Esophagus squamous epithelium (tissue), 5 donors: ENCODE measurements around the gene DPP9. TPM values are rescaled to one million over a fixed set of nuclear protein-coding genes. Genes with fewer than 3 reads are reported as not detected.

Experiments used
- DNase-seq: peaks from one replicate; lab custom pipeline; 2025; lab: John Stamatoyannopoulos, UW
- H3K27ac ChIP-seq, 4 donors: fragments of 200-600 bp; sonication (generic); one replicate each; pipeline ENCODE4 v1.5.1; 2016 to 2019; ENCODE audit warnings: mild to moderate bottlenecking in 1 of 4
- H3K27me3 ChIP-seq, 4 donors: fragments of 200-600 bp; sonication (generic); 1 replicate in 3 of 4; 2 replicates in 1 of 4; pipeline versions ENCODE4 v1.5.1 to v1.6.0; 2017 to 2021; ENCODE audit warnings: antibody characterized with exemption in 1 of 4
- H3K36me3 ChIP-seq, 3 donors: fragments of 200-600 bp; sonication (generic); one replicate each; pipeline ENCODE4 v1.5.1; 2016 to 2019
- H3K4me1 ChIP-seq, 3 donors: fragments of 200-600 bp; sonication (generic); one replicate each; pipeline ENCODE4 v1.5.1; 2017 to 2019
- H3K4me3 ChIP-seq, 4 donors: fragments of 200-600 bp; sonication (generic); 1 replicate in 3 of 4; 2 replicates in 1 of 4; pipeline ENCODE4 v1.5.1; 2016 to 2019; ENCODE audit warnings: mild to moderate bottlenecking in 2 of 4, moderate library complexity in 1 of 4
- H3K9me3 ChIP-seq, 3 donors: fragments of 200-600 bp; sonication (generic); one replicate each; pipeline ENCODE4 v1.5.1; 2016 to 2019
- POLR2A ChIP-seq, 4 donors: fragments of 450-650 bp; IDR thresholded peaks; one replicate each; pipeline ENCODE4 v1.6.1; 2017; ENCODE audit warnings: antibody characterized with exemption in 4 of 4, mild to moderate bottlenecking in 4 of 4, moderate library complexity in 3 of 4
- WGBS, 2 donors: methylation state at CpG; one replicate each; pipeline ENCODE4 v1.1.5; 2018; 5-methylcytosine and 5-hydroxymethylcytosine counted together
- intact Hi-C: fragments of 100-400 bp; cut with DNase I; formaldehyde crosslinking; loops from one replicate; pipeline ENCODE4 v1.15.0; 2022
- total RNA-seq, 4 donors: library from RNA; depleted of rRNA; stranded (reverse); fragments of >200 nt; gene quantifications; one replicate each; pipeline ENCODE4 v1.1.0, GENCODE V29; 2016
- TF ChIP-seq, protein P1 (sequence below), 6 experiments: fragments of 450-650 bp in 4 of 6; fragments of 200-600 bp in 2 of 6; sonication (generic) in 2 of 6; IDR thresholded peaks; one replicate each; pipeline ENCODE4 v1.5.1; 2016 to 2019; ENCODE audit warnings: antibody characterized with exemption in 6 of 6, mild to moderate bottlenecking in 4 of 6, moderate library complexity in 4 of 6
- donor health status: DM: yes; HTN: yes; CAD: no.

Gene DPP9
- total RNA-seq, 4 donors from 2014 or later = 32.8 to 51.5 (median 47.7) TPM

DNA sequence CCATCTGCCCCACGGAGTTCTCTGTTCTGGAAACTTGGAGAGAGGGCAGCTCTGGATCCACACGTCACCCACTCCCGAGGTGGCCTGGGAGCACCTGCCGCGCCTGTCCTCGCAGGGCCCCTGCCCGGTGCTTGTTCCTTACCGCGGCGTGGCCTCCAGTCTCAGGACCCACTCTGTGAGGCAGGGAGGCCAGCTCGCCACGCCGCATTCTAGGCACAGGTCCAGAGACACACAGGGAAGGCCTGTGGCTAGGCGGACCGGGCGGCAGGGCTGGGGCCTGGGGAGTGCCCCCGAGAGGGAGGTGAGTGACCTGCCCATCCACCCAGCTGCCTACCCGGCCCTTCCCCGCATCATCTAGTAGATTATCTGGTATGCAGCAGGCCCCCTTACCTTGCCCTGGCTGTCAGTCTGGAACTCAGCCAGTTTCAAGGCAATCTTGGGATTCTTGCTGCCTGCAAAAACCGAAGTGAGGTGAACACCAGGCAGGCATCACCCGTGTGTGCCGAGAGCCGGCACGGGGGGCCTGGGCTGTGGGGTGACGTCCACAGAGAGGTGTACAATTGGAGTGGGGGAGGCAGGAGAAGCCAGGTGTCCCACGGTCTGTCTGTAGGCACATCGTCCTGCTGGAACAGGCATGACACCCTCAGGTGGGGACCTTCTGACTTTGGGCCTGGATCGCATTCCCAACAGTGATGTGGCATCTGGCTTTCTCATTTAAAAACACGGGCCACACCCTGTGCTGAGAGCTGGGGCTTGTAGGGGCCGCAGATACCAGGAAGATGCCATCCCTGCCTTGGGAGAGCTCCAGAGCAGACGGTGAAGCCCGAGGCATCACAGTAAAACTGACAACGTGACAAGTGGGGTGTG is 23.6 kb downstream of the DPP9 start:
- DNase-seq = no peak
- H3K36me3 ChIP-seq = peaks cover 29 to 100% (median 48%) of the 10 kb centered on the region in 3 donors
- no peaks in the 10 kb centered on the region for H3K27me3 ChIP-seq
- H3K27ac ChIP-seq = no peak overlapping the region
- TF ChIP-seq, protein P1, sequence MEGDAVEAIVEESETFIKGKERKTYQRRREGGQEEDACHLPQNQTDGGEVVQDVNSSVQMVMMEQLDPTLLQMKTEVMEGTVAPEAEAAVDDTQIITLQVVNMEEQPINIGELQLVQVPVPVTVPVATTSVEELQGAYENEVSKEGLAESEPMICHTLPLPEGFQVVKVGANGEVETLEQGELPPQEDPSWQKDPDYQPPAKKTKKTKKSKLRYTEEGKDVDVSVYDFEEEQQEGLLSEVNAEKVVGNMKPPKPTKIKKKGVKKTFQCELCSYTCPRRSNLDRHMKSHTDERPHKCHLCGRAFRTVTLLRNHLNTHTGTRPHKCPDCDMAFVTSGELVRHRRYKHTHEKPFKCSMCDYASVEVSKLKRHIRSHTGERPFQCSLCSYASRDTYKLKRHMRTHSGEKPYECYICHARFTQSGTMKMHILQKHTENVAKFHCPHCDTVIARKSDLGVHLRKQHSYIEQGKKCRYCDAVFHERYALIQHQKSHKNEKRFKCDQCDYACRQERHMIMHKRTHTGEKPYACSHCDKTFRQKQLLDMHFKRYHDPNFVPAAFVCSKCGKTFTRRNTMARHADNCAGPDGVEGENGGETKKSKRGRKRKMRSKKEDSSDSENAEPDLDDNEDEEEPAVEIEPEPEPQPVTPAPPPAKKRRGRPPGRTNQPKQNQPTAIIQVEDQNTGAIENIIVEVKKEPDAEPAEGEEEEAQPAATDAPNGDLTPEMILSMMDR (IDR thresholded peaks at IDR 0.05) = no peak
- no peak for TF ChIP-seq POLR2A (IDR thresholded peaks at IDR 0.05)
- 68 to 91% methylated on average over 10 to 11 of the region's 33 CpGs for WGBS, 2 donors
- no peaks in the 10 kb centered on the region for H3K9me3 ChIP-seq
- intact Hi-C loops = no loop called here
- H3K4me3 ChIP-seq = no peak overlapping the region
- H3K4me1 ChIP-seq = peaks cover 0 to 15% (median 1%) of the 10 kb centered on the region in 3 donors

DNA sequence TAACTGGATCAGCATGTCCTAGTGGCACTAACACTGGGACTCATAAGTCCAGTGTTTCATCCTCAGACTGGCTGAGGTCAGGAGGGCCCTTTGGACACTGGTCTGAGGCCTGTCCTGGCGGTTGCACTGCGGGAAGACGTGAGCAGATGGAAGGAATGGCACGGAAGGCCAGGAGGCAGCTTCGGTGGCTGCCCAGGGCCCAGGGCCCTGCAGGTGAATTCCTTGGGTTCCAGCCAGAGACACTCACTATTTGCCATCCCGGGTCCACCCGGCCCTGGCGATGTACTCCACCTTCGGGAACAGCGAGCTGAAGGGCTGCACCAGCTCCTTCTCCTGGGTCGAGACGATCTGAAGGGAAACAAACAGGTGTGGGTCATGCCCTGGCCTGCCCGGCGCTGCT is 26.3 kb downstream of the DPP9 start:
- Histone ChIP-seq H3K4me3 (no peak overlapping the region), H3K9me3 (no peaks in the 10 kb centered on the region), H3K27ac (peak overlapping the region in 1 of 4 donors; percentile 6), H3K4me1 (peaks cover 7 to 37% (median 16%) of the 10 kb centered on the region in 3 donors), H3K36me3 (peaks cover 32 to 100% (median 64%) of the 10 kb centered on the region in 3 donors), H3K27me3 (no peaks in the 10 kb centered on the region)
- no peak for TF ChIP-seq POLR2A (IDR thresholded peaks at IDR 0.05)
- TF ChIP-seq, protein P1 (IDR thresholded peaks at IDR 0.05) = no peak
- DNase-seq = no peak
- intact Hi-C loops = no loop called here
- 64% methylated on average over 7 of the region's 14 CpGs; no CpG with 5 or more reads in 1 of the 2 donors for WGBS, 2 donors

DNA sequence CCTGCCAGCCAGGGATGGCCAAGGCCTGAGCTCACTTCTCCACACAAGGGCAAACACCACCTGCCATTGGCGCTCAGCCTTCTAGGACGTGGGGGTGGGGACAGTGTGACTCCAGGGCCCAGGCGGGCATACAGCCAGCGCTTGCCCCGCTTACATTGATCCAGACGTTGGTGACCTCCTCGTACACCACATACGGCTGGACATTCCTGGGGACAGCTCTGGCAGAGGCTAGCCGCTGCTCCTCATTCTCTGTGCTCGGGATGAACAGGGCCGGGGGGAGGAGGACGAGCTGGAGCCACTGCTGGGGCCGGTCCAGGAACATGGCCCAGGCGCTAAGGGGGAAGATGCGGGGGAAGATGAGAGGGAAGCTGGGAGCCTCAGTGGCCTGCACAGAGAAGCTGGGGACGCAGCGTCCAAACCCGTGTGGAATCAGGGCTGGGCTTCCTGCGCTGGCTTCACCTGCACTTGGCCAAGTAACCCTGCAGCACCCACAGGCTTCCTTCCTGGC is 28.4 kb downstream of the DPP9 start:
- TF ChIP-seq, protein P1 (IDR thresholded peaks at IDR 0.05) = no peak
- no peak for TF ChIP-seq POLR2A (IDR thresholded peaks at IDR 0.05)
- WGBS, 2 donors = 80 to 94% methylated on average over 11 to 13 of the region's 19 CpGs
- H3K9me3 ChIP-seq = no peaks in the 10 kb centered on the region
- H3K36me3 ChIP-seq = peaks cover 25 to 100% (median 58%) of the 10 kb centered on the region in 3 donors
- no peaks in the 10 kb centered on the region for H3K27me3 ChIP-seq
- H3K27ac ChIP-seq = peak overlapping the region; percentile 84 to 90 (median 86)
- H3K4me3 ChIP-seq = no peak overlapping the region
- peaks cover 7 to 37% (median 16%) of the 10 kb centered on the region in 3 donors for H3K4me1 ChIP-seq
- intact Hi-C loops = no loop called here
- no peak for DNase-seq

DNA sequence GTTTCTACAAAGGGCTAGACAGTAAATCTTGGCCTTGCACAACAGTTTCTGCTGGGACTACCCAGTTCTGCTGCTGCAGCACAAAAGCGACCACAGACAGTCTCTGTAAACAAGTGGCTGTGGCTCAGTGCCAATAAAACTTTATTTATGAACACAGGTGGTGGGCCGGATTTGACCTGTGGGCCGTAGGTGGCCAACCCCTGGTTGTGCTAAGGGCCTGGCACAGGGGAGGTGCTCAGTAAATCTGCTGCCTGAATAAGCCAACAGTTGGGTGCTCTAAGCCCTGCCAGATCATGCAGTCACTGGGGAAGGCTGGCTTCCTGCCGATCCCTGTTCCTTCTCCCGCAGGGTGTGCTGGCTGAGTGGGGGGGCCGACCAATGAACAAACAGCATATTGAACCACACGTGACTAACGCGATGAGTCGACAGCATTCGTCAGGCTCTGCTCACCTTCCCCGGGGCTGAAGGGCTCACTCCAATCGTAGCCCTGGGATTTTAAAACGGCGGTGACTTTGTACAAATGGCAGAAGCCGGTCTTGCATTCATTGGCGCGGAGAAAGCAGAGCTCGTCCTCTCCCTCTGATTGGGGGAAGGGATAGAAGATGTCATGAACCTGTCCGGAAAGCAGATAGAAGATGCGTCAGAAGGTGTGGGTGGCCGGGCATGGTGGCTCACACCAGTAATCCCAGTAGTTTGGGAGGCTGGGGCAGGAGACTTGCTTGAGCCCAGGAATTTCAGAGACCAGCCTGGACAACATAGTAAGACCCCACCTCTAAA is 29.2 kb downstream of the DPP9 start:
- TF ChIP-seq, protein P1 (IDR thresholded peaks at IDR 0.05) = no peak
- TF ChIP-seq POLR2A (IDR thresholded peaks at IDR 0.05) = no peak
- DNase-seq = peak; percentile 26
- Histone ChIP-seq H3K36me3 (peaks cover 23 to 100% (median 61%) of the 10 kb centered on the region in 3 donors), H3K4me3 (no peak overlapping the region), H3K4me1 (peaks cover 7 to 37% (median 16%) of the 10 kb centered on the region in 3 donors), H3K9me3 (no peaks in the 10 kb centered on the region), H3K27me3 (no peaks in the 10 kb centered on the region), H3K27ac (peak overlapping the region; percentile 84 to 90 (median 86))
- intact Hi-C loops = no loop called here
- 36 to 54% methylated on average over 6 to 10 of the region's 22 CpGs for WGBS, 2 donors
